LoVo (cell line): ENCODE data around the gene INTS1.

ENCODE experiments used
- DNase-seq: peaks from one replicate; pipeline ENCODE4 v3.0.0-alpha.2; 2016; ENCODE audit warnings: low spot score

Gene INTS1

GRCh38 chr7:1486571-1486970 is 17.6 kb downstream of the INTS1 start:
- no peak for DNase-seq

GRCh38 chr7:1485156-1485555 is 19.0 kb downstream of the INTS1 start:
- no peak for DNase-seq

GRCh38 chr7:1484569-1484968 is 19.6 kb downstream of the INTS1 start:
- DNase-seq = no peak

DNA sequence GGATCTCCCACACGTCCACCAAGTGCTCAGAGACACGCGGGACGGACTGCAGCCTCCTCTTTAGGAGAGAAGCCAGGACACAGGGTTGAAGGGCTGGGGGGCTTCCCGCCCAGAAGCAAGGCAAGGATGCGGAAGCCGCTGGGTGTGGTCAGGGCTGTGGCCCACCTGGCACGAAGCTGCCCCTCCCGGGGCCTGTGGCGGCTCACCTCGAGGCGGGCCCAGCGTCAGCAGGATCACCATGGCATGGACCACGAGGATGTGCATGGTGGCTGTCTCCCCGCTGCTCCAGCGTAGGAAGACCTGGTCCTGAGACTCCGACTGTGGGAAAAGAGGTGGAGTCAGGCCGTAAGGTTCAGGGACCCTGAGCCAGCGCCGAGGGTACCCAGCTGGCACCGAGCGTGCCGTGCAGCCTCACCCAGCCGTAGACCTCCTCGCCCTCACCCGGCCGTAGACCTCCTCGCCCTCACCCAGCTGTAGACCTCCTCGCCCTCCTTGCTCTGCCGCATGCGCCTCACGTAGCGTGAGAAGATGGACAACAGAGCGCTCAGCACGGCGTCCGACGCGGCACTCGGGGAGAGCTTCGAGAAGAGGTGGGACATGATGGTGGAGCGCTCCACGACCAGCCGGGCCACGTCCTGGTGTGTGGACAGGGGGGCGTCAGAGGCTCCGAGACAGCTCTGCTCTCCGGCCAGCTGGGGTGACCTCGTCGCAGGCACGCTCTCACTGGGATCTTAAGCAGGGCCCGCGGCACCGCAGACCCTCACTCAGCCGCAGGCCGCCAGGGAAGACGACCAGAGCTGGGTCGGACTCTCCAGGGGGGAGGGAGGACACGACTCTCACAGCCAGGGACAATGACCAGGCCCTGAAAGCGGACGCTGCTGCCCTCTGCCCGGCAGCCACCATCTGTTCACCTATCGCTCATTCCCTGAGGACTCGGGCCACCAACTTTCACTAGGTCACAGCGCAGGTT is 20.4 kb downstream of the INTS1 start:
- DNase-seq = no peak

- no peak for DNase-seq
Observed at GRCh38 chr7:1483079-1483478, 21.1 kb downstream of the INTS1 start.

DNA sequence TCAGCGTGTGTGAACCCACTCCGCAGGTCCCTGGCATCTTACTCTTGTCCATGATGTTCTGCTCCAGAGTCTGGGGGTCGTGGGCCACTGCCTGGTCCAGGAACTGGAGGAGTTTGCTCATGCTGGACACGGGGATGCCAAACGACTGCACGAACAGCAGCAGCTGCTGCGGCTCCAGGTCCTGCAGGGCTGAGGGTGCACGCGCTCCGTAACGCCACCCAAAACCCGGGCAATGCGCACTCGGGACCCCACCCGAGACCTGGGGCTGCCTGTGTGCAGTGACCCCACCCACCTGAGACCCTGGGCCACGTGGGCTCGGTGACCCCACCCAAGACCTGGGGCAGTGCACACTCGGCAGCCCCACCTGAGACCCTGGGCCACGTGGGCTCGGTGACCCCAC is 22.9 kb downstream of the INTS1 start:
- DNase-seq = no peak

DNA sequence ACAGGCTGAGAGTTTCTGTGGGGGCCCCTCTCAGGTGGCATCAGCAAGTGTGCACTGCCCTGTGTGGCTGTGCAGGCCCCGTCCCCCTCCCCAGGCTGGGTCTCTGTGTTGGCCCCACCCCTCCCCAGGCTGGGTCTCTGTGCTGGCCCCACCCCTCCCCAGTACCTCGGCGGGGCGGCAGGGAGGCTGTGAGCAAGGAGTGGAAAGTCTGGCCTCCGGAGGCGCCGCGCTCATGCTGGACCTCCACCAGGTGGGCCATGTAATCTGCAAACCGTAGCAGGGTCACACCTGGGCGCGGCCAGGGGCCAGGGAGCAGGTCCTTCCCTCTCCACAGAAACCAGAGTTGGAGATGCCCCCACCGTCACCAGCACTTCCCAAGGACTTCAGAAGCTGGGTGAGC is 23.5 kb downstream of the INTS1 start:
- no peak for DNase-seq

GRCh38 chr7:1479287-1479686 is 24.9 kb downstream of the INTS1 start:
- DNase-seq = no peak

DNA sequence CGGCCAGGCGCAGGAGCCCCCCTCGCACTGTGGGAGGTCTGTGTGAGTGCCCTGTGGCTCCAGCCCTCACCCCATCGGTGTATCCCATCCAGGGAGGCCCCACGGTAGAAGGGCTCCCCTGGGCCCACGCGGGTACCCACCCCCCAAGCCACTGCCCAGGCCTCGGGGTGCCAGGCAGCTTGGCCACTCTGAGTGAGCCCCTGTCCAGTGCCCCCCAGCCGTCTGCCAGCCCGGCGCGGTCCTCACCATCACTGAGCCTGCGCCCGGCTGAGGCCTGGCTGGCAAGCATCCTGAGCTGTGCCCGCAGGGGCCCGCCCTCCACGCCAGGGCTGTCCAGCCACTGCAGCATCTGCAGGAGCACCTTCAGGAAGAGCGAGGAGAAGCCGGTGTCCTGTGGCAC is 25.7 kb downstream of the INTS1 start:
- no peak for DNase-seq

DNA sequence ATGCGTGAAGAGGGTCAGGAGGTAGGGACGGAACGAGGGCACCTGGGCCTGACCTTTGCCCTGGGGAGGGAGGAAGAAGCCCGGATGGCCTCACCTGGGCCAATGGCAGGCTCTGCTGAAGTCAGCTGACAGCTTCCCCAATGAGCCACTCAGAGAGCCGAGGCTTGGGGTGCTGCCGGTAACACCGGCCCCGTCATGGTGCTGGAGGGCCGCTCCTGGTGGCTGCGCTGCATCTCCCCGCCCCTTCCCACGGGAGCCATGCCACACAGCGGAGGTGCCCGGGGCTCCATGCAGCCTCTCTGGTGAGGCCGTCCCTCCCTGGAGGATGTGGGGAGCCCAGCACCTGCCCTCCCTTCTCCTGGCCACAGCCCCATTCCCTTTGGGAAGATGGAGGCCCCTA is 27.3 kb downstream of the INTS1 start:
- no peak for DNase-seq

- DNase-seq = no peak
Observed at GRCh38 chr7:1475991-1476390, 28.2 kb downstream of the INTS1 start.

DNA sequence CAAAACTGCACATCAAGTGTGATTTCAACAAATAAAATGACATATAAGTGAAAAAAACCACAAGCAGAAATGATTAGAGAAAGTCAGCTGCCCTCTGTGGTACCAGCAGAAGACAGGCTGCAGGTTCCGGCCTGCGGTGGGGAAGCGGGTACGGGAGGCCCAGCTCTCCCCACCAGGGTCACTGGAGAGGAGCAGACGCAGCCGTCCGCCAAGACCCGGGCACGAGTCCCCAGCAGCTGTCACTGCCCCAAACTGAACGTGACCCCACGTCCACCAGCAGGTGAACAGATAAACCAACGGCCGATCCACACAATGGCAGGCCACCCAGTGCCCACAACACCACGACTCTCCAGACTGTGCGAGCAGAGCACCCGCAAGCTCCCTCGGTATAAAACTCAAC is 28.8 kb downstream of the INTS1 start:
- DNase-seq = no peak

- no peak for DNase-seq
Observed at GRCh38 chr7:1474736-1475135, 29.5 kb downstream of the INTS1 start.

- DNase-seq = peak; percentile 82
Observed at GRCh38 chr7:1473864-1474512, 30.2 kb downstream of the INTS1 start.

GRCh38 chr7:1470901-1471300 is 33.3 kb downstream of the INTS1 start:
- DNase-seq = no peak

- no peak for DNase-seq
Observed at GRCh38 chr7:1468643-1469298, 35.4 kb downstream of the INTS1 start.

- no peak for DNase-seq
Observed at GRCh38 chr7:1468203-1468602, 36.0 kb downstream of the INTS1 start.

- peak; percentile 63 for DNase-seq
Observed at GRCh38 chr7:1466524-1467271, 37.5 kb downstream of the INTS1 start.

GRCh38 chr7:1464694-1465093 is 39.5 kb downstream of the INTS1 start:
- no peak for DNase-seq

- no peak for DNase-seq
Observed at GRCh38 chr7:1463676-1464223, 40.4 kb downstream of the INTS1 start.

DNA sequence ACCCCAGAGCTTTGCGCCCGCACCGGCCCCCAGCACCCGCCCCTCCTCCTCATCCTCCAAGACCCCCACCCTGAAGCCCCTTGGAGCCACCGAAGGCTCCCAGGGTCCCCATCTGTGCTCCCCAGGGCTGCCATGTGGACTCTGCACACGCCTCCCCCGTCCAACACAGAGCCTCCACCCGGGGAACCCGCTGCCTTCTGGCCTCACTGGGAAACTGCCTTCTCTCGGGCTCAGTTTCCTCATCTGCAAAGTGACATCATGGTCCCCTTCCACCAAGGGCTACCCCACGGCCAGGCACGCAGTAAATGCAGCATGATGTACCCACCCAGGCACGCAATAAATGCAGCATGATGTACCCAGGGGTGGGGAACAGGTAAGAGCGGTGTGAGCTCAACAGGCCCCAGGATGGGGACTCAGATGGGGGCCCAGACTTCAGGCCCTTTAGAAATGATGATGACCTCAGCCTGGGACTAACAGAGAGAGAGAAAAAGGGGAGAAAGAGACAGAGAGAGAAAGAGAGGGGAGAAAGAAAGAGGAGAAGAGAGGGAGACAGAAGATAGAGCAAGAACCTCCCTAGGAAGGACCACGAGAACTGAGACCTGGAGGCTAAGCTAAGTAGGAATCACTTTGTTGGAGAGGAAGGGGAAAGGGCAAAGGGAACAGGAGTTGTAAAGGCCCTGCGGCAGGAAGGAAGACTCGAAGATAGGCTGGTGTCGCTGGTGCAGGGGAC is 42.4 kb downstream of the INTS1 start:
- no peak for DNase-seq
